ENCODE results near the gene RPS10.

The RPS10 gene

GRCh38 chr6:34418367-34418766 is 7.5 kb downstream of the RPS10 start:
- Histone ChIP-seq H3K27ac (ENCODE audit: low read depth, low read length, poor library complexity, severe bottlenecking) (no peak overlapping the region), H3K27me3 (ENCODE audit: insufficient read depth, low read length) (no peaks in the 10 kb centered on the region), H3K4me1 (ENCODE audit: insufficient read depth, low read length, severe bottlenecking) (peaks cover under 1% of the 10 kb centered on the region), H3K9me2 (ENCODE audit: low read depth, low read length) (no peaks in the 10 kb centered on the region), H3K9me3 (ENCODE audit: low read length) (no peaks in the 10 kb centered on the region), H3K4me3 (ENCODE audit: low read depth, low read length, poor library complexity, severe bottlenecking) (no peak overlapping the region), H3K79me2 (ENCODE audit: insufficient read depth, low read length) (0 out of 2 replicates have a peak, but pooled peaks cover 6% of the 10 kb centered on the region), H3K4me2 (ENCODE audit: low read length) (no peak overlapping the region), H3K9ac (ENCODE audit: low read length) (no peak overlapping the region), H3F3A (ENCODE audit: insufficient read depth, low read length) (no peaks in the 10 kb centered on the region), H3K36me3 (ENCODE audit: insufficient read depth, low read length) (peaks cover 83% of the 10 kb centered on the region), H4K20me1 (ENCODE audit: insufficient read depth, low read length) (no peaks in the 10 kb centered on the region), H2AFZ (ENCODE audit: low read length) (no peak overlapping the region)
- TF ChIP-seq, protein P1, sequence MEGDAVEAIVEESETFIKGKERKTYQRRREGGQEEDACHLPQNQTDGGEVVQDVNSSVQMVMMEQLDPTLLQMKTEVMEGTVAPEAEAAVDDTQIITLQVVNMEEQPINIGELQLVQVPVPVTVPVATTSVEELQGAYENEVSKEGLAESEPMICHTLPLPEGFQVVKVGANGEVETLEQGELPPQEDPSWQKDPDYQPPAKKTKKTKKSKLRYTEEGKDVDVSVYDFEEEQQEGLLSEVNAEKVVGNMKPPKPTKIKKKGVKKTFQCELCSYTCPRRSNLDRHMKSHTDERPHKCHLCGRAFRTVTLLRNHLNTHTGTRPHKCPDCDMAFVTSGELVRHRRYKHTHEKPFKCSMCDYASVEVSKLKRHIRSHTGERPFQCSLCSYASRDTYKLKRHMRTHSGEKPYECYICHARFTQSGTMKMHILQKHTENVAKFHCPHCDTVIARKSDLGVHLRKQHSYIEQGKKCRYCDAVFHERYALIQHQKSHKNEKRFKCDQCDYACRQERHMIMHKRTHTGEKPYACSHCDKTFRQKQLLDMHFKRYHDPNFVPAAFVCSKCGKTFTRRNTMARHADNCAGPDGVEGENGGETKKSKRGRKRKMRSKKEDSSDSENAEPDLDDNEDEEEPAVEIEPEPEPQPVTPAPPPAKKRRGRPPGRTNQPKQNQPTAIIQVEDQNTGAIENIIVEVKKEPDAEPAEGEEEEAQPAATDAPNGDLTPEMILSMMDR (IDR thresholded peaks at IDR 0.05; ENCODE audit: low read length), result no peak
- TF ChIP-seq EZH2 (IDR thresholded peaks at IDR 0.05; ENCODE audit: borderline replicate concordance, low read length), result no peak

DNA sequence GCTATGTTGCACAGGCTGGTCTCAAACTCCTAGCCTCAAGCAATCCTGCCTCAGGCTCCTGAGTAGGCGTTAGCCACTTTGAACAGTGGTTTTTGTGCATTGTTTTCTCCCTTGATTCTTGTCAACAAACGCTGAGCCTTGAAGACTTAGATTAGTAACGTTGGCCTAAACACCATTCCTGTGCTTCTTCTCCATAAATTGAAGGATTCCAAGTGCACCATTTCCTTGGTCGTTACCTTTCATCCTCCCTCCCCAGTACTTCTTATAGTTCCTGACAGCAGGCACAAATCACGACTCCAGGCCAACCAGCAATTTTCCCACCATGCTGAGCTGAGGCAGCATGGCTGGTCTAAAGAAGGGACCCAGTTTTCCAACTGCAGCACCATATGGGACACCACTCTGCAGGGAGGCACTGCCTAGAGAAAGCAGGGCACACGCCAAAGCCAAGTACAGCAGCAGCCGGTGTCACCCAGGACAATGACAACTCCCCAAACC is 8.9 kb downstream of the RPS10 start:
- H3K4me3 ChIP-seq (ENCODE audit: low read depth, low read length, poor library complexity, severe bottlenecking), result no peak overlapping the region
- H3K4me2 ChIP-seq (ENCODE audit: low read length), result no peak overlapping the region
- TF ChIP-seq EZH2 (IDR thresholded peaks at IDR 0.05; ENCODE audit: borderline replicate concordance, low read length), result no peak
- TF ChIP-seq, protein P1 (IDR thresholded peaks at IDR 0.05; ENCODE audit: low read length), result no peak
- H2AFZ ChIP-seq (ENCODE audit: low read length), result no peak overlapping the region
- no peaks in the 10 kb centered on the region for H3K27me3 ChIP-seq (ENCODE audit: insufficient read depth, low read length)
- H3K27ac ChIP-seq (ENCODE audit: low read depth, low read length, poor library complexity, severe bottlenecking), result no peak overlapping the region
- H4K20me1 ChIP-seq (ENCODE audit: insufficient read depth, low read length), result no peaks in the 10 kb centered on the region
- peaks cover 80% of the 10 kb centered on the region for H3K36me3 ChIP-seq (ENCODE audit: insufficient read depth, low read length)
- H3K79me2 ChIP-seq (ENCODE audit: insufficient read depth, low read length), result no peaks in the 10 kb centered on the region
- H3K9me2 ChIP-seq (ENCODE audit: low read depth, low read length), result no peaks in the 10 kb centered on the region
- no peaks in the 10 kb centered on the region for H3F3A ChIP-seq (ENCODE audit: insufficient read depth, low read length)
- no peak overlapping the region for H3K9ac ChIP-seq (ENCODE audit: low read length)
- H3K9me3 ChIP-seq (ENCODE audit: low read length), result no peaks in the 10 kb centered on the region
- H3K4me1 ChIP-seq (ENCODE audit: insufficient read depth, low read length, severe bottlenecking), result no peaks in the 10 kb centered on the region

- no peaks in the 10 kb centered on the region for H3K27me3 ChIP-seq (ENCODE audit: insufficient read depth, low read length)
- H4K20me1 ChIP-seq (ENCODE audit: insufficient read depth, low read length), result no peaks in the 10 kb centered on the region
- TF ChIP-seq, protein P1 (IDR thresholded peaks at IDR 0.05; ENCODE audit: low read length), result peak; percentile 66
- TF ChIP-seq EZH2 (IDR thresholded peaks at IDR 0.05; ENCODE audit: borderline replicate concordance, low read length), result no peak
- no peaks in the 10 kb centered on the region for H3F3A ChIP-seq (ENCODE audit: insufficient read depth, low read length)
- H3K36me3 ChIP-seq (ENCODE audit: insufficient read depth, low read length), result peaks cover 63% of the 10 kb centered on the region
- H2AFZ ChIP-seq (ENCODE audit: low read length), result no peak overlapping the region
- no peaks in the 10 kb centered on the region for H3K4me1 ChIP-seq (ENCODE audit: insufficient read depth, low read length, severe bottlenecking)
- no peaks in the 10 kb centered on the region for H3K79me2 ChIP-seq (ENCODE audit: insufficient read depth, low read length)
- no peak overlapping the region for H3K4me2 ChIP-seq (ENCODE audit: low read length)
- no peaks in the 10 kb centered on the region for H3K9me2 ChIP-seq (ENCODE audit: low read depth, low read length)
- no peaks in the 10 kb centered on the region for H3K9me3 ChIP-seq (ENCODE audit: low read length)
- H3K27ac ChIP-seq (ENCODE audit: low read depth, low read length, poor library complexity, severe bottlenecking), result no peak overlapping the region
- no peak overlapping the region for H3K4me3 ChIP-seq (ENCODE audit: low read depth, low read length, poor library complexity, severe bottlenecking)
- H3K9ac ChIP-seq (ENCODE audit: low read length), result no peak overlapping the region
Measured at GRCh38 chr6:34414999-34415858, 10.6 kb downstream of the RPS10 start.
